GM23248 (cell line): ENCODE results near the gene PRR12. TPM values are rescaled to one million over a fixed set of nuclear protein-coding genes. Genes with fewer than 3 reads are reported as not detected.

Experiments
- DNase-seq: peaks from one replicate; pipeline ENCODE4 v3.0.0-alpha.2; 2015
- H2AFZ ChIP-seq: fragments of 200-600 bp; sonication (generic); 2 replicates; pipeline ENCODE4 v1.6.1; 2016; ENCODE audit warnings: antibody characterized with exemption
- H3F3A ChIP-seq: fragments of 200-600 bp; sonication (generic); 2 replicates; pipeline ENCODE4 v1.6.1; 2016; ENCODE audit warnings: mild to moderate bottlenecking, antibody characterized with exemption, mixed run types; ENCODE audit not compliant: insufficient read depth
- H3K27ac ChIP-seq: fragments of 200-600 bp; sonication (generic); 2 replicates; pipeline ENCODE4 v1.5.1; 2016; ENCODE audit warnings: mild to moderate bottlenecking
- H3K27me3 ChIP-seq: fragments of 200-600 bp; sonication (generic); replicated peaks from 2 replicates; pipeline ENCODE4 v1.6.1; 2016; ENCODE audit warnings: mild to moderate bottlenecking; ENCODE audit not compliant: insufficient read depth
- H3K36me3 ChIP-seq: fragments of 200-600 bp; sonication (generic); 2 replicates; pipeline ENCODE4 v1.6.1; 2016; ENCODE audit warnings: low read depth, mild to moderate bottlenecking
- H3K4me1 ChIP-seq: fragments of 200-600 bp; sonication (generic); 2 replicates; pipeline ENCODE4 v1.6.1; 2016; ENCODE audit warnings: mild to moderate bottlenecking; ENCODE audit not compliant: insufficient read depth
- H3K4me2 ChIP-seq: fragments of 200-600 bp; sonication (generic); one replicate; pipeline ENCODE4 v1.6.1; 2016; ENCODE audit warnings: mild to moderate bottlenecking; ENCODE audit not compliant: unreplicated experiment
- H3K4me3 ChIP-seq: fragments of 200-600 bp; sonication (generic); 2 replicates; pipeline ENCODE4 v1.5.1; 2016; ENCODE audit warnings: mild to moderate bottlenecking
- H3K79me2 ChIP-seq: fragments of 200-600 bp; sonication (generic); 2 replicates; pipeline ENCODE4 v1.6.1; 2016; ENCODE audit warnings: mild to moderate bottlenecking; ENCODE audit not compliant: insufficient read depth
- H3K9ac ChIP-seq: fragments of 200-600 bp; sonication (generic); 2 replicates; pipeline ENCODE4 v1.6.1; 2016; ENCODE audit warnings: mild to moderate bottlenecking
- H3K9me2 ChIP-seq: fragments of 200-600 bp; sonication (generic); 2 replicates; pipeline ENCODE4 v1.6.1; 2016; ENCODE audit warnings: mixed run types, mild to moderate bottlenecking, moderate library complexity; ENCODE audit not compliant: insufficient read depth
- H3K9me3 ChIP-seq: fragments of 200-600 bp; sonication (generic); one replicate; pipeline ENCODE4 v1.6.1; 2017; ENCODE audit warnings: low read depth
- H4K20me1 ChIP-seq: fragments of 200-600 bp; sonication (generic); 2 replicates; pipeline ENCODE4 v1.6.0; 2016; ENCODE audit not compliant: insufficient read depth
- EZH2 ChIP-seq: fragments of 200-600 bp; sonication (generic); IDR thresholded peaks from 2 replicates; pipeline ENCODE4 v1.6.1; 2018; ENCODE audit warnings: antibody characterized with exemption, mild to moderate bottlenecking; ENCODE audit not compliant: insufficient read depth, poor library complexity, severe bottlenecking
- EZH2phosphoT487 ChIP-seq: fragments of 200-600 bp; sonication (generic); IDR thresholded peaks from 2 replicates; pipeline ENCODE4 v1.6.1; 2018; ENCODE audit warnings: antibody characterized with exemption, moderate library complexity, mild to moderate bottlenecking, low read depth; ENCODE audit not compliant: insufficient read depth
- WGBS, 2 experiments: methylation state at CpG; one replicate each; pipeline ENCODE4 v1.1.6; 2015 to 2017; ENCODE audit warnings: low lambda C conversion rate in 2 of 2, low coverage in 1 of 2; ENCODE audit errors: missing lambda C conversion rate in 2 of 2; 5-methylcytosine and 5-hydroxymethylcytosine counted together
- in situ Hi-C: fragments of 300-500 bp; cut with MboI; formaldehyde crosslinking; loops from 2 replicates; pipeline ENCODE4 v1.15.0; 2020
- polyA plus RNA-seq: library from polyadenylated mRNA; unstranded; fragments of >200 nt; fragmentation: Nextera tagmentation; extraction: Ambion mirVana; gene quantifications from 2 replicates; pipeline ENCODE4 v1.2.1, GENCODE V29; 2016
- total RNA-seq: library from RNA; depleted of rRNA; stranded (reverse); fragments of >200 nt; shearing (Covaris generic); gene quantifications from 2 replicates; pipeline ENCODE4 v1.2.3, GENCODE V29; 2014

The PRR12 gene
- total and polyA plus RNA-seq, 2 experiments from 2014 or later, result 0.86 to 2.9 TPM

- peaks cover 7% of the 10 kb centered on the region; the same call in 1 of the 2 replicates for H3K4me1 ChIP-seq
- no peaks in the 10 kb centered on the region for H4K20me1 ChIP-seq
- H3K79me2 ChIP-seq, result 0 out of 2 replicates have a peak, but pooled peaks cover 4% of the 10 kb centered on the region
- TF ChIP-seq EZH2phosphoT487, result no peak
- TF ChIP-seq EZH2, result no peak
- no peak overlapping the region for H3K9ac ChIP-seq
- H3K36me3 ChIP-seq, result peaks cover 25% of the 10 kb centered on the region
- H3K4me3 ChIP-seq, result no peak overlapping the region
- no peaks in the 10 kb centered on the region for H3K9me2 ChIP-seq
- H3K9me3 ChIP-seq, result no peaks in the 10 kb centered on the region
- H3F3A ChIP-seq, result peaks cover 68% of the 10 kb centered on the region
- H3K4me2 ChIP-seq, result no peak overlapping the region
- DNase-seq, result no peak
- 89 to 95% methylated on average over 14 of the region's 14 CpGs for WGBS, 2 experiments
- no peak overlapping the region for H3K27ac ChIP-seq
- in situ Hi-C loops, result no loop called here
- no peaks in the 10 kb centered on the region for H3K27me3 ChIP-seq
- H2AFZ ChIP-seq, result no peak overlapping the region
Observed at GRCh38 chr19:49543032-49543431, 48.0 kb upstream of the PRR12 start.

DNA sequence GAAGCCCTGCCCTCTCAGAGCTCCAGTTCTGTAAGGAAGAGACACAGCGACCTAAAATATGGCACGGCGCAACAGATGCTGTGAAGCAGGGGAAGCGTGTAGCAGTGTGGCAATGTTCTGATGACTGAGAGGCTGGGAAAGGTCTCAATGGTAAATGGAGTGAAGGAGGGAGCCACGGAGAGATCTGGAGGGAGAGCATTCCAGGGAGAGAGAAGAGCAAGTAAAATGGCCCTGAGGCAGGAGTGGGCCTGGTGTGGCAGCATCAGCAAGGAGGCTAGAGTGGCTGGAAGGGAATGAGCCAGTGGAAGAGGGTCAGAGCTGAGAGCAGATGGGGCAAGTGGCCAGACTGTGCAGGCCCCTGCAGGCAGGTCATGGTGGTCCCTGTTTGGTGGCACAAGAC, 46.8 kb upstream of the PRR12 start:
- Histone ChIP-seq H3K27me3 (no peaks in the 10 kb centered on the region), H3K79me2 (no peaks in the 10 kb centered on the region), H3K9ac (no peak overlapping the region), H3F3A (peaks cover 64% of the 10 kb centered on the region), H2AFZ (no peak overlapping the region), H3K9me2 (no peaks in the 10 kb centered on the region), H3K4me3 (no peak overlapping the region), H3K9me3 (no peaks in the 10 kb centered on the region), H3K36me3 (peaks cover 15% of the 10 kb centered on the region), H3K4me2 (no peak overlapping the region), H3K27ac (0 out of 2 replicates have a peak overlapping the region, but pooled peaks have one; percentile 3), H4K20me1 (no peaks in the 10 kb centered on the region), H3K4me1 (peaks cover 7% of the 10 kb centered on the region; the same call in 1 of the 2 replicates)
- TF ChIP-seq EZH2phosphoT487, result no peak
- no peak for TF ChIP-seq EZH2
- 85 to 89% methylated on average over 5 of the region's 5 CpGs for WGBS, 2 experiments
- in situ Hi-C loops, result no loop called here
- no peak for DNase-seq

GRCh38 chr19:49546825-49547565, 44.0 kb upstream of the PRR12 start:
- no peaks in the 10 kb centered on the region for H3K9me2 ChIP-seq
- H3K9ac ChIP-seq, result peak overlapping the region; percentile 32
- peaks cover 44% of the 10 kb centered on the region for H3F3A ChIP-seq
- no peaks in the 10 kb centered on the region for H4K20me1 ChIP-seq
- H3K27ac ChIP-seq, result peak overlapping the region; percentile 68
- WGBS, 2 experiments, result 7 to 9% methylated on average over 9 of the region's 9 CpGs
- no peaks in the 10 kb centered on the region for H3K36me3 ChIP-seq
- H3K9me3 ChIP-seq, result no peaks in the 10 kb centered on the region
- H3K27me3 ChIP-seq, result no peaks in the 10 kb centered on the region
- DNase-seq, result peak; percentile 94
- H3K4me3 ChIP-seq, result no peak overlapping the region
- H3K4me2 ChIP-seq, result peak overlapping the region; percentile 54
- no peaks in the 10 kb centered on the region for H3K79me2 ChIP-seq
- peaks cover 7% of the 10 kb centered on the region; the same call in 1 of the 2 replicates for H3K4me1 ChIP-seq
- in situ Hi-C loops, result no loop called here
- H2AFZ ChIP-seq, result no peak overlapping the region
- no peak for TF ChIP-seq EZH2phosphoT487
- no peak for TF ChIP-seq EZH2

DNA sequence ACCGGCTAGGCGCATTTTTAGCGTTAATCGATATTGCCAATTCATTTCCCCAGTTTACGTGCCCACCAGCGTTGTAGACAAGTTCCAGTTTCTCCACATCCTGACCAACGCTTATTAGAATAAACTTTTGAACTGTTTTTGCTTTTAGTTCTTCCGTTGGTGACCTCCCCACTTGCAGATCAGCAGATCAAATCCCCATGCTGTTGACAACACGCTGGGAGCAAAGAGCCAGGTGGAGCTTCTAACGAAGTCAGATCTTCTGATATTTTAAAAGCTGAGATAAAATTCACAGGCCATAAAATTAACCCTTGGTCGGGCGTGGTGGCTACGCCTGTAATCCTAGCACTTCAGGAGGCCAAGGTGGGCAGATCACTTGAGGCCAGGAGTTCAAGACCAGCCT, 41.9 kb upstream of the PRR12 start:
- in situ Hi-C loops, result no loop called here
- Histone ChIP-seq H3K79me2 (no peaks in the 10 kb centered on the region), H3K4me1 (peaks cover 14% of the 10 kb centered on the region), H2AFZ (no peak overlapping the region), H3K9me3 (no peaks in the 10 kb centered on the region), H3K27me3 (no peaks in the 10 kb centered on the region), H3K36me3 (no peaks in the 10 kb centered on the region), H3K9me2 (no peaks in the 10 kb centered on the region), H3K4me2 (no peak overlapping the region), H4K20me1 (no peaks in the 10 kb centered on the region), H3K27ac (no peak overlapping the region), H3K9ac (no peak overlapping the region), H3F3A (peaks cover 39% of the 10 kb centered on the region), H3K4me3 (no peak overlapping the region)
- TF ChIP-seq EZH2phosphoT487 (no peak), EZH2 (no peak)
- 88 to 90% methylated on average over 13 of the region's 13 CpGs for WGBS, 2 experiments
- no peak for DNase-seq
